Endothelial cell (in vitro differentiated cells): ENCODE measurements around the gene RCN1. TPM values are rescaled to one million over a fixed set of nuclear protein-coding genes. Genes with fewer than 3 reads are reported as not detected.

Experiments
- DNase-seq: peaks from one replicate; pipeline ENCODE4 v3.0.0; 2021; ENCODE audit warnings: low spot score
- H3K27ac Mint-ChIP-seq: one replicate; pipeline ENCODE4 v1.8.0; 2021; ENCODE audit warnings: mixed read lengths, inconsistent platforms; ENCODE audit not compliant: unreplicated experiment
- H3K27me3 Mint-ChIP-seq: one replicate; pipeline ENCODE4 v1.8.0; 2021; ENCODE audit warnings: mild to moderate bottlenecking, moderate library complexity, mixed read lengths, inconsistent platforms; ENCODE audit not compliant: unreplicated experiment
- H3K36me3 Mint-ChIP-seq: one replicate; pipeline ENCODE4 v1.8.0; 2021; ENCODE audit warnings: mild to moderate bottlenecking, low read depth, mixed read lengths, inconsistent platforms; ENCODE audit not compliant: unreplicated experiment
- H3K4me1 Mint-ChIP-seq: one replicate; pipeline ENCODE4 v1.8.0; 2021; ENCODE audit warnings: mild to moderate bottlenecking, mixed read lengths, inconsistent platforms; ENCODE audit not compliant: unreplicated experiment
- H3K4me3 Mint-ChIP-seq: one replicate; pipeline ENCODE4 v1.8.0; 2021; ENCODE audit warnings: mild to moderate bottlenecking, mixed read lengths, inconsistent platforms; ENCODE audit not compliant: unreplicated experiment
- H3K9me3 Mint-ChIP-seq: one replicate; pipeline ENCODE4 v1.8.0; 2021; ENCODE audit warnings: mixed read lengths, inconsistent platforms; ENCODE audit not compliant: unreplicated experiment
- total RNA-seq: library from RNA; stranded (reverse); fragmentation: NEBNext Ultra II Directional; extraction: Animal tissue kit (Norgen Biotek cat#: 25700); gene quantifications from one replicate; pipeline ENCODE4 v1.2.1, GENCODE V29; 2021; ENCODE audit not compliant: unreplicated experiment
- TF ChIP-seq, protein P1 (sequence below): fragments of 200-600 bp; sonication (generic); IDR thresholded peaks from one replicate; pipeline ENCODE4 v1.5.0; 2021; ENCODE audit warnings: antibody characterized with exemption; ENCODE audit not compliant: unreplicated experiment

Gene RCN1
- total RNA-seq, 1 donor from 2014 or later: 227 TPM

DNA sequence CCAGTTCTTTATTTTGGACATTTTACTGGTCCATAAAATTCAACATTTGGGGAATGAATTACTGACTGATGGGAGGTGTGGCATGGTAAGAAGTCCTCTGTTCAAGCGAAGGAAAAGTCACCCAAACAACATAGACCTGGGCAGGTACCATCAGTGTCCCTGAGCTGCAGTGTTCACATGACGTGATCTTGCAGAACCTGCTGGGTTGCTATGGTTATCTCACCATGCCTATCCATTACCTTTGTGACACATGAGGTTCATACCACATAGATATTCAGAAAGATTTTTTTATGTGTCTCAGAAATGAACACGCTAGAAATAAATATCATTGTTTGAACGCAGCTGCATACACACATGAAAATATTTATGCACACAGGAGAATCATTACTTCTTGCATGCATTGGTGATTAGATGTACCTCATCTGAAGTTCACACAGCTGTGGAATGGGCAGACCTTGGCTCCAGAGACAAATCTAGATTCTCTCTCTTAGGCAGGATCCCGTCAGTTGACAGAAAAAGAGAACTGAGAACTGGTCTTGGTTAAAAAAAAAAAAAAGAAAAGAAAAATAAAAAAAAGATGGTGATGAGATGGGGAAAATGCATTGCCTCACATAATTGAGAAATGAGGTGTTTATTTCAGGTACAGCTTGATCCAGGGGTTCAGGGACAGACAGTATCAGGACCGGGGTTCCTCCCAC lies 21.4 kb upstream of the RCN1 start:
- peaks cover 31% of the 10 kb centered on the region for H3K4me1 Mint-ChIP-seq
- no peaks in the 10 kb centered on the region for H3K27me3 Mint-ChIP-seq

GRCh38 chr11:32070692-32071091 lies 20.2 kb upstream of the RCN1 start:
- H3K9me3 Mint-ChIP-seq: no peaks in the 10 kb centered on the region
- H3K4me1 Mint-ChIP-seq: peaks cover 38% of the 10 kb centered on the region
- no peak overlapping the region for H3K4me3 Mint-ChIP-seq
- no peak overlapping the region for H3K27ac Mint-ChIP-seq
- no peaks in the 10 kb centered on the region for H3K36me3 Mint-ChIP-seq
- DNase-seq: no peak
- H3K27me3 Mint-ChIP-seq: peaks cover 1% of the 10 kb centered on the region
- TF ChIP-seq, protein P1, sequence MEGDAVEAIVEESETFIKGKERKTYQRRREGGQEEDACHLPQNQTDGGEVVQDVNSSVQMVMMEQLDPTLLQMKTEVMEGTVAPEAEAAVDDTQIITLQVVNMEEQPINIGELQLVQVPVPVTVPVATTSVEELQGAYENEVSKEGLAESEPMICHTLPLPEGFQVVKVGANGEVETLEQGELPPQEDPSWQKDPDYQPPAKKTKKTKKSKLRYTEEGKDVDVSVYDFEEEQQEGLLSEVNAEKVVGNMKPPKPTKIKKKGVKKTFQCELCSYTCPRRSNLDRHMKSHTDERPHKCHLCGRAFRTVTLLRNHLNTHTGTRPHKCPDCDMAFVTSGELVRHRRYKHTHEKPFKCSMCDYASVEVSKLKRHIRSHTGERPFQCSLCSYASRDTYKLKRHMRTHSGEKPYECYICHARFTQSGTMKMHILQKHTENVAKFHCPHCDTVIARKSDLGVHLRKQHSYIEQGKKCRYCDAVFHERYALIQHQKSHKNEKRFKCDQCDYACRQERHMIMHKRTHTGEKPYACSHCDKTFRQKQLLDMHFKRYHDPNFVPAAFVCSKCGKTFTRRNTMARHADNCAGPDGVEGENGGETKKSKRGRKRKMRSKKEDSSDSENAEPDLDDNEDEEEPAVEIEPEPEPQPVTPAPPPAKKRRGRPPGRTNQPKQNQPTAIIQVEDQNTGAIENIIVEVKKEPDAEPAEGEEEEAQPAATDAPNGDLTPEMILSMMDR: no peak

More for the DNA sequence above, 21.4 kb upstream of the RCN1 start:
- Mint-ChIP-seq H3K9me3 (no peaks in the 10 kb centered on the region), H3K4me3 (no peak overlapping the region), H3K36me3 (no peaks in the 10 kb centered on the region), H3K27ac (no peak overlapping the region)
- no peak for DNase-seq
- TF ChIP-seq, protein P1: no peak

DNA sequence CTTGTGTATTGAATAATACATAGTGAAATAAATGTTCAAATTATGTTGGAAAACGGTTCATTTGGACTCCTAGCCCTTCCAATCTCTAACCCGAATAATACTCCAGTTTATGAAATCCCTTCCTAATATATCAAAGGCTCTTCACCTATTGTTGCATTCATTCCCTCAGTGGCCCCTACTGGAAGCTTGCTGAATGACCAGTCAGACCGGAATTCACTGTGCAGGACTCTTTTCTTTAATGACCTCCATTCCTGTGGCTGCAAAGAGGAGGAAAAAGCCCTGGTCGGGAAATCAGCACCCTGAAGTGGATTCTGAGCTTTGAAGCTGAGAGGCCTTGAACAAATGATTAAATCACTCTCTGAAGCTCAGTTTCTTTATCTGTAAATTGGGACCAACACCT lies 19.1 kb upstream of the RCN1 start:
- H3K27ac Mint-ChIP-seq: no peak overlapping the region

DNA sequence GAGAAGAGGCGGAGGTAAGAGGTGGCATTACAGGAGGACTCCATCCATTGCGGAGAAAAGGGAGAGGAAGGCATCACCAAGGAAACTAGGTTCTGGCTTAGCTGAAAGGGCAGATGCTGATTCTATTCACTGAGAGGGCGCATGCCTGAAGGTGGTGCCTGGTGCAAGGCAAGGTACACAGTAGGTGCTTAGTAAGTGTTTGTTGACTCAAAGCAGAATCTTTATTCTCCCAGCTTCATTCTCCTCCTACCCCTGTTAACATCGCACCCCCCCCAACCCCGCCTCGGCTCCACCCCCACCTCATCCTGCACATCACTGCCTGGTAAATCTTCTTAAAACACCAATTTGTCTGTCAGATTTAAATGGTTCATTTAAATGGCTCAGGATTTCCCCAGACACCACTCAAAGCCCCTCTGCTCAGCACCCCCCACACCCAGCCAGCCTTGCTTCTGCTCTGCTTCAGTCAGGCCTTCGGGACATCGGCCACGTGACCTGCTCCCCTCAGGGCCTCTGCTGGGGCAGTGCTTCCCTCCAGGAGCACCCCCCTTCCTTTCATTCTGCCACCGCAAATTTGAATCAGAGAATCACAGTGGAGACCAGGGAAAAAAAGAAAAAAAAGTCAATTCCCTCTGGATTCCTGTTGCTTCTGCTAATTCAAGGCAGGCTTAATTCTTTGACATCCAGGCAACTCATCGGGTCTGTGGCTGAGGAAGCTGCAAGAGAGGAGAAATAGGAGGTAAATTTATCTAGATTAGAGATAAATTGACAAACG lies 17.8 kb upstream of the RCN1 start:
- no peak for DNase-seq
- H3K4me3 Mint-ChIP-seq: no peak overlapping the region
- TF ChIP-seq, protein P1: no peak
- H3K27me3 Mint-ChIP-seq: peaks cover 1% of the 10 kb centered on the region
- no peak overlapping the region for H3K27ac Mint-ChIP-seq
- no peaks in the 10 kb centered on the region for H3K36me3 Mint-ChIP-seq
- peaks cover 38% of the 10 kb centered on the region for H3K4me1 Mint-ChIP-seq
- H3K9me3 Mint-ChIP-seq: peaks cover 4% of the 10 kb centered on the region

More for the DNA sequence above, 19.1 kb upstream of the RCN1 start:
- Mint-ChIP-seq H3K36me3 (no peaks in the 10 kb centered on the region), H3K4me3 (no peak overlapping the region), H3K9me3 (no peaks in the 10 kb centered on the region), H3K4me1 (peaks cover 38% of the 10 kb centered on the region), H3K27me3 (peaks cover 1% of the 10 kb centered on the region)
- TF ChIP-seq, protein P1: peak; percentile 48
- DNase-seq: peak; percentile 42

- TF ChIP-seq, protein P1: no peak
- Mint-ChIP-seq H3K4me3 (no peak overlapping the region), H3K9me3 (peaks cover 4% of the 10 kb centered on the region), H3K27me3 (peaks cover 1% of the 10 kb centered on the region), H3K36me3 (no peaks in the 10 kb centered on the region), H3K4me1 (peaks cover 33% of the 10 kb centered on the region), H3K27ac (no peak overlapping the region)
- DNase-seq: no peak
Observed at GRCh38 chr11:32073644-32074026, 17.2 kb upstream of the RCN1 start.
